MCF 10A (cell line): ENCODE measurements around the gene TIPARP. TPM values are rescaled to one million over a fixed set of nuclear protein-coding genes. Genes with fewer than 3 reads are reported as not detected.
"Not testable (repeated sequence)": the region's sequence is repeated elsewhere in the genome, so short reads cannot be mapped to it uniquely, and the experiment has no call there.

Experiments used
- BruUV-seq: library from RNA; stranded (reverse); fragments of 400-500 nt; replicated peaks from 2 replicates; lab custom pipeline; 2021; lab: Mats Ljungman, UMichigan
- CTCF ChIA-PET: fragments of 300-600 bp; sonication (Branson Sonifier 250); formaldehyde crosslinking; extraction: SDS; loops from one replicate; lab custom pipeline; 2021; ENCODE audit warnings: antibody characterized with exemption, inconsistent platforms; lab: Yijun Ruan, JAX
- POLR2A ChIA-PET: fragments of 300-600, 350-650 bp; sonication (Branson Sonifier 250); formaldehyde crosslinking; extraction: SDS; loops from one replicate; lab custom pipeline; 2020; ENCODE audit warnings: antibody characterized with exemption, inconsistent platforms; lab: Yijun Ruan, JAX
- DNase-seq: peaks from one replicate; pipeline ENCODE4 v3.0.0-alpha.2; 2018; ENCODE audit not compliant: unreplicated experiment
- H3K27ac Mint-ChIP-seq: one replicate; pipeline ENCODE4 v1.8.0; 2022; ENCODE audit warnings: mild to moderate bottlenecking, low read depth, mixed read lengths; ENCODE audit not compliant: unreplicated experiment
- H3K27me3 Mint-ChIP-seq: one replicate; pipeline ENCODE4 v1.8.0; 2022; ENCODE audit warnings: mixed read lengths; ENCODE audit not compliant: insufficient read depth, unreplicated experiment
- H3K36me3 Mint-ChIP-seq: one replicate; pipeline ENCODE4 v1.8.0; 2022; ENCODE audit warnings: mild to moderate bottlenecking, moderate library complexity, mixed read lengths; ENCODE audit not compliant: insufficient read depth, unreplicated experiment
- H3K4me1 Mint-ChIP-seq: one replicate; pipeline ENCODE4 v1.8.0; 2022; ENCODE audit warnings: mixed read lengths; ENCODE audit not compliant: insufficient read depth, unreplicated experiment
- H3K4me3 Mint-ChIP-seq: one replicate; pipeline ENCODE4 v1.8.0; 2022; ENCODE audit warnings: mild to moderate bottlenecking, moderate library complexity, mixed read lengths; ENCODE audit not compliant: unreplicated experiment
- H3K9me3 Mint-ChIP-seq: one replicate; pipeline ENCODE4 v1.8.0; 2022; ENCODE audit warnings: mixed read lengths; ENCODE audit not compliant: unreplicated experiment
- CTCF ChIP-seq: fragments of 200-600 bp; IDR thresholded peaks from one replicate; pipeline ENCODE4 v1.8.0; 2022; ENCODE audit warnings: antibody characterized with exemption, mild to moderate bottlenecking; ENCODE audit not compliant: unreplicated experiment
- intact Hi-C: fragments of 100-400 bp; cut with micrococcal nuclease; formaldehyde crosslinking; loops from 2 replicates; pipeline ENCODE4 v1.14.1; 2022
- total RNA-seq: library from RNA; stranded (reverse); gene quantifications from 2 replicates; pipeline ENCODE4 v1.2.3, GENCODE V29; 2022

Gene TIPARP
- total RNA-seq, 1 experiment from 2014 or later, result 50.0 TPM

DNA sequence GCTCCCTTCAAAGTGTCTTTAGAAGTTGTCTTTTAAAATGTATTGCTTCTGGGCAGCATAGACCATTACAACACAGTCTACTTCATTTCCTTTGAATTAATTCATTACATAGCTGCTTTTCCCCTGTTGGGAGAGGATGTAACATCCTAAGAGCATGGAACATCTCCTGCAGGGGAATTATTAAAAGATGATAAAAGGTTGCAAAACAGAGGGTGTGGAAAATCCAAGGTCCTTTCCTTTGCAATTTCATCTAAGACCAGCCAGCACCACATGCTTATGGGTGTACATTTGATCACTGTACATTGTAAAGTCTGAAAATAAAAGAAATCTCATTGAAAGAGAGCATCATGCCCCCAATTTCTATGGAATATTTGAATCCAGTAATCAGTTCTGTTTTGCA is 57.4 kb downstream of the TIPARP start:
- intact Hi-C loops, result no loop called here
- H3K4me1 Mint-ChIP-seq, result peaks cover 5% of the 10 kb centered on the region
- no peak for TF ChIP-seq CTCF

DNA sequence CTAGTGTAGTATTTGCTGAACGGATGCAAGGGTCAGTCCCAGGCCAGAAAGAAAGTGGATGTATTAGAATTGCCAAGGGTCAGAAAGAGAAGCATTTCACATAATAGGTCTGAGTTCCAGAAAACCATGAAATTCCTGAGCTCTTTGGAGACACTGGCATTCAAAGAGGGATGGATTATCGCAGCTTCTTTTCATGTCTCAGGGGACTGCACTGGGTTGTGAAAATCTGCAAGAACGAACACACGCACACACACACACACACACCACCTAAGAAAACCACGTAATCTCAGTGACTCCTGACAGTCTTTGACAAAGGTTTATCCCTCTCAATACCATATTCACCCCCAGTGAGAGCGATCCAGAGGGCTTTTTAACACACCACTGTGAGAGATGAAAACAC is 57.9 kb downstream of the TIPARP start:
- H3K4me1 Mint-ChIP-seq, result peaks cover 5% of the 10 kb centered on the region
- POLR2A ChIA-PET, result interaction anchor here (1.3 kb wide), 1 partner anchor 49 kb away, joined by 3 read pairs; no protein-coding TSS in a partner anchor

More for the DNA sequence above, 57.4 kb downstream of the TIPARP start:
- Mint-ChIP-seq H3K4me3 (no peak overlapping the region), H3K27me3 (no peaks in the 10 kb centered on the region), H3K36me3 (peaks cover 7% of the 10 kb centered on the region), H3K9me3 (no peaks in the 10 kb centered on the region), H3K27ac (no peak overlapping the region)
- ChIA-PET POLR2A (interaction anchor here (1.3 kb wide), 1 partner anchor 49 kb away, joined by 3 read pairs; no protein-coding TSS in a partner anchor), CTCF (no interaction called here)
- no peak for DNase-seq
- no TSS peak for BruUV-seq

DNA sequence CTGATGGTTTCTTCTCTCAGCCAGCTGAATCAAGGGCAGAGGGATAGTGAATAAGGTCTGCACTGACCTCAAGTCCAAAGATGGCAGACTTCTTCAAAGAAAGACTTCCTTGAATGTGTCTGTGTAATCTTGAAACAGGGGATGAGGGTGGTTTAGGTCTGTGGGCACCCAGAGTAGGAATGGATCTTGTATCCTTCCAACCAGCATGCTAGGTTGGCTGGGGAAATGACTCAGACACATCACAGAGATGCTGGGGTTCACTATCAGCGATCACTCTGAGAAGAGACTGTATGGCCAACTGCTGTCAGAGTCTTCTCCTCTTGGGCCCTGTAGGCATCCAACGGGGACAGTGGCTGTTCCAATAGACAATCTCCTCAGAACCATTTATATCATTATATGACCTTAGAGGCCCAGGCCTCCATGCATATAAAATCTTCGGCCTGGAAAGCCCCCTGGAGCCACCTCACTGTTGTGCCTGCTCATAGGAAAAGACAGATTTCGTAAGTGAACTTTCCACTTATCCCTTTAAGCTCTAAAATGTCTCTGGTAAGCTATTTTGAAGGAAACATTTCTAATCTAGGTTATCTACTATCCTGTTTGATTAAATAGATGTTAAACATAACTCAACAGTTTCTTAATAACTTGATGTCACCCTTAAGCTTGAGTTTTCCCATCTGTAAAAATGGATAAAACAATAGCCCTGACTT is 58.5 kb downstream of the TIPARP start:
- no peak for DNase-seq
- intact Hi-C loops, result no loop called here
- H3K27me3 Mint-ChIP-seq, result no peaks in the 10 kb centered on the region
- TF ChIP-seq CTCF, result no peak
- no peak overlapping the region for H3K4me3 Mint-ChIP-seq
- H3K9me3 Mint-ChIP-seq, result no peaks in the 10 kb centered on the region
- ChIA-PET POLR2A (interaction anchor here (0.6 kb wide), 1 partner anchor 569 kb away, joined by 7 read pairs; no protein-coding TSS in a partner anchor), CTCF (interaction anchor here (0.6 to 0.8 kb wide), 2 partner anchors 30 to 74 kb away, joined by 3 read pairs; no protein-coding TSS in a partner anchor)
- no peak overlapping the region for H3K27ac Mint-ChIP-seq
- no TSS peak for BruUV-seq
- peaks cover 5% of the 10 kb centered on the region for H3K4me1 Mint-ChIP-seq
- peaks cover 7% of the 10 kb centered on the region for H3K36me3 Mint-ChIP-seq

More for the DNA sequence above, 57.9 kb downstream of the TIPARP start:
- H3K27me3 Mint-ChIP-seq, result no peaks in the 10 kb centered on the region
- no peak for DNase-seq
- H3K27ac Mint-ChIP-seq, result no peak overlapping the region
- CTCF ChIA-PET, result interaction anchor here (0.6 kb wide), 1 partner anchor 75 kb away, joined by 3 read pairs; no protein-coding TSS in a partner anchor
- peaks cover 7% of the 10 kb centered on the region for H3K36me3 Mint-ChIP-seq
- intact Hi-C loops, result no loop called here
- H3K4me3 Mint-ChIP-seq, result no peak overlapping the region
- H3K9me3 Mint-ChIP-seq, result no peaks in the 10 kb centered on the region
- no TSS peak for BruUV-seq
- no peak for TF ChIP-seq CTCF

- H3K4me1 Mint-ChIP-seq, intact Hi-C loops, BruUV-seq: not testable (repeated sequence)
Observed at GRCh38 chr3:156734661-156735060, 60.3 kb downstream of the TIPARP start.

More at GRCh38 chr3:156734661-156735060, 60.3 kb downstream of the TIPARP start:
- H3K9me3 Mint-ChIP-seq, H3K27me3 Mint-ChIP-seq, H3K4me3 Mint-ChIP-seq, DNase-seq, CTCF ChIA-PET, POLR2A ChIA-PET, H3K36me3 Mint-ChIP-seq, H3K27ac Mint-ChIP-seq: not testable (repeated sequence)
